HepG2 (cell line): ENCODE results near the gene FBXO39. TPM values are rescaled to one million over a fixed set of nuclear protein-coding genes. Genes with fewer than 3 reads are reported as not detected.
A peak's percentile ranks its signal among the peaks of the same experiment; 100 is the strongest.

Experiments used
- ATAC-seq: fragments of 200-7000 bp; cut with Tn5 transposase; 3 replicates; pipeline ENCODE4 v1.9.1; 2020; ENCODE audit warnings: mild to moderate bottlenecking, moderate library complexity
- BruUV-seq: library from RNA; stranded (reverse); fragments of 400-500 nt; replicated peaks from 2 replicates; lab custom pipeline; 2021; lab: Mats Ljungman, UMichigan
- CTCF ChIA-PET: fragments of 300-600 bp; formaldehyde crosslinking; extraction: SDS; loops from one replicate; lab custom pipeline; 2021; ENCODE audit warnings: low total read pairs, inconsistent platforms, low intra/inter-chr PET ratio; lab: Yijun Ruan, JAX
- POLR2A ChIA-PET: fragments of 350-600 bp; sonication (Branson Sonifier 250); formaldehyde crosslinking; loops from one replicate; lab custom pipeline; 2020; ENCODE audit warnings: antibody characterized with exemption, inconsistent platforms; lab: Yijun Ruan, JAX
- DNase-seq: peaks from one replicate; pipeline ENCODE4 v3.0.0-alpha.2; 2015; ENCODE audit warnings: low spot score
- FAIRE-seq: peaks from 3 replicates; lab custom pipeline; 2011; peaks lifted over from hg19 to GRCh38; lab: Jason Lieb, UNC
- H2AFZ ChIP-seq: one replicate; pipeline ENCODE4 v1.6.1; 2011; ENCODE audit warnings: low read length, inconsistent platforms
- H3K27ac ChIP-seq: fragments of 300-600 bp; 3 replicates; pipeline ENCODE4 v1.8.0; 2011; ENCODE audit warnings: mixed run types, mild to moderate bottlenecking, mixed read lengths, low read length, inconsistent platforms; ENCODE audit not compliant: insufficient read depth; ENCODE audit errors: extremely low read length
- H3K27me3 ChIP-seq, 2 experiments: fragments of 200-600 bp in 1 of 2; 2 replicates in 1 of 2; 3 replicates in 1 of 2; pipeline versions ENCODE4 v1.6.0 to v1.8.0; 2011; ENCODE audit warnings: low read length in 2 of 2, mild to moderate bottlenecking in 2 of 2, moderate library complexity in 2 of 2, inconsistent platforms in 1 of 2; ENCODE audit not compliant: insufficient read depth in 2 of 2, control insufficient read depth in 1 of 2
- H3K36me3 ChIP-seq, 2 experiments: fragments of 200-600 bp in 1 of 2; replicated peaks in 1 of 2; 2 replicates in 1 of 2; 3 replicates in 1 of 2; pipeline versions ENCODE4 v1.5.1 to v1.8.0; 2011; ENCODE audit warnings: low read length in 2 of 2, inconsistent platforms in 1 of 2; ENCODE audit not compliant: insufficient read depth in 2 of 2, control insufficient read depth in 1 of 2
- H3K4me1 ChIP-seq: 2 replicates; pipeline ENCODE4 v1.5.1; 2012; ENCODE audit warnings: low read length, inconsistent platforms; ENCODE audit not compliant: insufficient read depth
- H3K4me2 ChIP-seq: 2 replicates; pipeline ENCODE4 v1.6.0; 2011; ENCODE audit warnings: low read depth, low read length, inconsistent platforms
- H3K4me3 ChIP-seq, 3 experiments: fragments of 200-600 bp in 1 of 3; sonication (generic), shearing (Covaris generic) in 1 of 3; replicated peaks in 1 of 3; 2 replicates each; pipeline ENCODE4 v1.5.1; 2011 to 2016; ENCODE audit warnings: low read length in 3 of 3, inconsistent platforms in 2 of 3, low read depth in 2 of 3, mild to moderate bottlenecking in 2 of 3, control low read depth in 1 of 3, mixed read lengths in 1 of 3; ENCODE audit not compliant: insufficient read depth in 1 of 3
- H3K79me2 ChIP-seq: one replicate; pipeline ENCODE4 v1.6.1; 2011; ENCODE audit warnings: low read length, inconsistent platforms; ENCODE audit not compliant: insufficient read depth
- H3K9ac ChIP-seq: 2 replicates; pipeline ENCODE4 v1.6.0; 2011; ENCODE audit warnings: mild to moderate bottlenecking, low read depth, low read length, inconsistent platforms; ENCODE audit not compliant: insufficient read depth
- H3K9me3 ChIP-seq: 2 replicates; pipeline ENCODE4 v1.5.1; 2012; ENCODE audit warnings: mild to moderate bottlenecking, low read length
- H4K20me1 ChIP-seq: 2 replicates; pipeline ENCODE4 v1.6.0; 2011; ENCODE audit warnings: inconsistent platforms, mild to moderate bottlenecking, low read length, moderate library complexity; ENCODE audit not compliant: insufficient read depth
- AHR ChIP-seq: IDR thresholded peaks from 2 replicates; pipeline ENCODE4 v1.6.1; 2018; ENCODE audit warnings: missing genetic modification reagents, missing compliant biosample characterization
- KLF16 ChIP-seq, 2 experiments: sonication (generic) in 1 of 2; formaldehyde crosslinking in 1 of 2; IDR thresholded peaks; 2 replicates each; pipeline versions ENCODE4 v1.6.1 to v1.8.0; 2016 to 2023; ENCODE audit warnings: missing genetic modification reagents in 2 of 2, missing compliant biosample characterization in 1 of 2
- KLF6 ChIP-seq: IDR thresholded peaks from 2 replicates; pipeline ENCODE4 v1.8.0; 2016; ENCODE audit warnings: missing biosample characterization, missing genetic modification reagents
- PAF1 ChIP-seq: IDR thresholded peaks from 2 replicates; pipeline ENCODE4 v1.6.1; 2016; ENCODE audit warnings: missing genetic modification reagents, missing compliant biosample characterization
- PLRG1 ChIP-seq: fragments of 450-650 bp; conservative IDR thresholded peaks from 2 replicates; pipeline ENCODE4 v1.6.1; 2016
- SKI ChIP-seq: fragments of 450-650 bp; IDR thresholded peaks from one replicate; pipeline ENCODE4 v1.6.1; 2018; ENCODE audit warnings: mild to moderate bottlenecking; ENCODE audit not compliant: partially characterized antibody
- TRIM24 ChIP-seq: sonication (generic); formaldehyde crosslinking; IDR thresholded peaks from 2 replicates; pipeline ENCODE4 v1.8.0; 2022; ENCODE audit warnings: mild to moderate bottlenecking, missing genetic modification reagents
- ZBTB7B ChIP-seq: sonication (generic); formaldehyde crosslinking; IDR thresholded peaks from 2 replicates; pipeline ENCODE4 v1.4.0; 2020; ENCODE audit warnings: missing genetic modification reagents
- ZFYVE20 ChIP-seq: sonication (generic); formaldehyde crosslinking; IDR thresholded peaks from 2 replicates; pipeline ENCODE4 v1.8.0; 2023; ENCODE audit warnings: low read depth, mild to moderate bottlenecking, moderate library complexity, missing genetic modification reagents, borderline replicate concordance
- ZKSCAN5 ChIP-seq: sonication (generic); formaldehyde crosslinking; IDR thresholded peaks from 2 replicates; pipeline ENCODE4 v1.5.1; 2020; ENCODE audit warnings: mild to moderate bottlenecking, missing genetic modification reagents
- ZNF333 ChIP-seq: sonication (generic); formaldehyde crosslinking; IDR thresholded peaks from 2 replicates; pipeline ENCODE4 v1.4.0; 2020; ENCODE audit warnings: mild to moderate bottlenecking, missing genetic modification reagents, borderline replicate concordance
- ZNF556 ChIP-seq: sonication (generic); formaldehyde crosslinking; IDR thresholded peaks from 2 replicates; pipeline ENCODE4 v1.4.0; 2020; ENCODE audit warnings: mild to moderate bottlenecking, missing genetic modification reagents, borderline replicate concordance
- ZNF792 ChIP-seq: IDR thresholded peaks from 2 replicates; pipeline ENCODE4 v1.6.1; 2016
- WGBS: methylation state at CpG from one replicate; pipeline ENCODE4 v1.1.6; 2017; ENCODE audit warnings: low lambda C conversion rate; 5-methylcytosine and 5-hydroxymethylcytosine counted together
- in situ Hi-C: cut with HindIII; loops from 2 replicates; pipeline ENCODE4 v1.10.0; 2017; ENCODE audit warnings: low pct_unique_long_range_greater_than_20kb; ENCODE audit not compliant: extremely low pct_ligation_motif_present
- intact Hi-C: fragments of 100-400 bp; cut with micrococcal nuclease; formaldehyde crosslinking; loops from one replicate; pipeline ENCODE4 v1.10.0; 2022; ENCODE audit not compliant: unreplicated experiment
- polyA plus RNA-seq, 8 experiments: library from polyadenylated mRNA; depleted of rRNA in 3 of 8; stranded (reverse) in 7 of 8; unstranded in 1 of 8; fragments of >200 nt; fragmentation: Illumina TruSeq in 4 of 8; extraction: Trizol in 4 of 8; gene quantifications; 2 replicates each; pipeline versions ENCODE4 v1.2.1 to v1.2.3, GENCODE V29; 2011 to 2016; ENCODE audit warnings: low read depth in 4 of 8, missing spikeins in 1 of 8, mixed read lengths in 1 of 8; ENCODE audit not compliant: insufficient read depth in 1 of 8
- total RNA-seq, 5 experiments: library from RNA; depleted of rRNA; stranded (reverse); fragments of >200 nt; fragmentation: Illumina TruSeq; extraction: Trizol; gene quantifications; 2 replicates each; pipeline ENCODE4 v1.2.3, GENCODE V29; 2016; ENCODE audit warnings: low read depth in 1 of 5
- TF ChIP-seq, protein P1 (sequence below): sonication (generic); formaldehyde crosslinking; IDR thresholded peaks from 2 replicates; pipeline ENCODE4 v1.9.0; 2021; ENCODE audit warnings: missing genetic modification reagents, mild to moderate bottlenecking, borderline replicate concordance
- TF ChIP-seq, protein P2 (sequence below): sonication (generic); formaldehyde crosslinking; IDR thresholded peaks from 2 replicates; pipeline ENCODE4 v1.5.1; 2020; ENCODE audit warnings: missing genetic modification reagents, mild to moderate bottlenecking, borderline replicate concordance
- TF ChIP-seq, protein P3 (sequence below): fragments of 450-650 bp; IDR thresholded peaks from 2 replicates; pipeline ENCODE4 v1.6.1; 2017
- TF ChIP-seq, protein P4 (sequence below): IDR thresholded peaks from 2 replicates; pipeline ENCODE4 v1.6.1; 2012; ENCODE audit warnings: low read length, improper control_type of control experiment

Gene FBXO39
- total and polyA plus RNA-seq, 2 of the 13 experiments (the other 11 are each of a cell fraction or from before 2014, with no cell fraction given): 0.09 TPM; not detected in 1

DNA sequence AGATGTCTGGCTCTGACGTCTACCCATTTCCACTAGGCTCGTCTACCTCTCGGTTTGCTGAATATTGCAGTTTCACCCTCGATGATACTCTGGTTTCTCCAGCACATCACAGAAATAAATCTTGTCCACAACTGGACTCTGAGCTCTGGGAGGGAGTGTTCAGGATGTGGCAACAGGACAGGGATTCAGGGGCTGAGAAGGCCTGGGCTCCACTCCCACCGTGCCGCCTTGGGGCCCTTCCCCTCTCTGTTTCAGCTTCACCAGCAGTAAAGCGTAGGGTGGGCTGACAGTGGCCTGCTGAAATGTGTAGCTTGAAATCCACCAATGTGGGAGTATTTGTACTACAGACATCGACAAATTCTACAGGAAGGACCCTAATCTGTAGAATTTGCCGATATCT, 35.5 kb downstream of the FBXO39 start:
- 15% methylated on average over 9 of the region's 9 CpGs for WGBS
- Histone ChIP-seq H3K36me3 (no peaks in the 10 kb centered on the region), H3K9me3 (no peaks in the 10 kb centered on the region), H3K4me3 (peak overlapping the region in 1 of 3 experiments; percentile 42; a peak in 2 of 6 replicates), H3K27me3 (no peaks in the 10 kb centered on the region), H3K27ac (no peak overlapping the region), H2AFZ (no peak overlapping the region), H3K4me1 (peaks cover 19% of the 10 kb centered on the region), H4K20me1 (no peaks in the 10 kb centered on the region), H3K79me2 (no peaks in the 10 kb centered on the region), H3K9ac (peak overlapping the region; percentile 38), H3K4me2 (peak overlapping the region; percentile 80)
- ATAC-seq (peak; percentile 86), FAIRE-seq (peak; percentile 21), DNase-seq (peak; percentile 16)
- in situ Hi-C loops (no loop called here), intact Hi-C loops (no loop called here)
- BruUV-seq: no TSS peak
- POLR2A ChIA-PET: interaction anchor here (1.0 to 2.0 kb wide), 2 partner anchors 10 to 15 kb away, joined by 3 to 9 read pairs; no protein-coding TSS in a partner anchor
- CTCF ChIA-PET: no interaction called here
- 0 out of 2 replicates have a peak, but pooled peaks have one; percentile 21 for TF ChIP-seq ZBTB7B (CRISPR knock-in tag)
- TF ChIP-seq, protein P1, sequence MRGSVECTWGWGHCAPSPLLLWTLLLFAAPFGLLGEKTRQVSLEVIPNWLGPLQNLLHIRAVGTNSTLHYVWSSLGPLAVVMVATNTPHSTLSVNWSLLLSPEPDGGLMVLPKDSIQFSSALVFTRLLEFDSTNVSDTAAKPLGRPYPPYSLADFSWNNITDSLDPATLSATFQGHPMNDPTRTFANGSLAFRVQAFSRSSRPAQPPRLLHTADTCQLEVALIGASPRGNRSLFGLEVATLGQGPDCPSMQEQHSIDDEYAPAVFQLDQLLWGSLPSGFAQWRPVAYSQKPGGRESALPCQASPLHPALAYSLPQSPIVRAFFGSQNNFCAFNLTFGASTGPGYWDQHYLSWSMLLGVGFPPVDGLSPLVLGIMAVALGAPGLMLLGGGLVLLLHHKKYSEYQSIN: no peak
- TF ChIP-seq, protein P2, sequence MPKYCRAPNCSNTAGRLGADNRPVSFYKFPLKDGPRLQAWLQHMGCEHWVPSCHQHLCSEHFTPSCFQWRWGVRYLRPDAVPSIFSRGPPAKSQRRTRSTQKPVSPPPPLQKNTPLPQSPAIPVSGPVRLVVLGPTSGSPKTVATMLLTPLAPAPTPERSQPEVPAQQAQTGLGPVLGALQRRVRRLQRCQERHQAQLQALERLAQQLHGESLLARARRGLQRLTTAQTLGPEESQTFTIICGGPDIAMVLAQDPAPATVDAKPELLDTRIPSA (CRISPR knock-in tag): no peak
- no peak for TF ChIP-seq ZNF792
- no peak for TF ChIP-seq ZNF333 (CRISPR knock-in tag)
- TF ChIP-seq KLF16 (CRISPR knock-in tag; IDR thresholded peaks at IDR 0.05): no peak
- TF ChIP-seq PAF1 (CRISPR knock-in tag): no peak
- no peak for TF ChIP-seq PLRG1
- no peak for TF ChIP-seq ZKSCAN5
- TF ChIP-seq, protein P3, sequence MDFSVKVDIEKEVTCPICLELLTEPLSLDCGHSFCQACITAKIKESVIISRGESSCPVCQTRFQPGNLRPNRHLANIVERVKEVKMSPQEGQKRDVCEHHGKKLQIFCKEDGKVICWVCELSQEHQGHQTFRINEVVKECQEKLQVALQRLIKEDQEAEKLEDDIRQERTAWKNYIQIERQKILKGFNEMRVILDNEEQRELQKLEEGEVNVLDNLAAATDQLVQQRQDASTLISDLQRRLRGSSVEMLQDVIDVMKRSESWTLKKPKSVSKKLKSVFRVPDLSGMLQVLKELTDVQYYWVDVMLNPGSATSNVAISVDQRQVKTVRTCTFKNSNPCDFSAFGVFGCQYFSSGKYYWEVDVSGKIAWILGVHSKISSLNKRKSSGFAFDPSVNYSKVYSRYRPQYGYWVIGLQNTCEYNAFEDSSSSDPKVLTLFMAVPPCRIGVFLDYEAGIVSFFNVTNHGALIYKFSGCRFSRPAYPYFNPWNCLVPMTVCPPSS: no peak
- TF ChIP-seq KLF6 (CRISPR knock-in tag): no peak
- TF ChIP-seq, protein P4, sequence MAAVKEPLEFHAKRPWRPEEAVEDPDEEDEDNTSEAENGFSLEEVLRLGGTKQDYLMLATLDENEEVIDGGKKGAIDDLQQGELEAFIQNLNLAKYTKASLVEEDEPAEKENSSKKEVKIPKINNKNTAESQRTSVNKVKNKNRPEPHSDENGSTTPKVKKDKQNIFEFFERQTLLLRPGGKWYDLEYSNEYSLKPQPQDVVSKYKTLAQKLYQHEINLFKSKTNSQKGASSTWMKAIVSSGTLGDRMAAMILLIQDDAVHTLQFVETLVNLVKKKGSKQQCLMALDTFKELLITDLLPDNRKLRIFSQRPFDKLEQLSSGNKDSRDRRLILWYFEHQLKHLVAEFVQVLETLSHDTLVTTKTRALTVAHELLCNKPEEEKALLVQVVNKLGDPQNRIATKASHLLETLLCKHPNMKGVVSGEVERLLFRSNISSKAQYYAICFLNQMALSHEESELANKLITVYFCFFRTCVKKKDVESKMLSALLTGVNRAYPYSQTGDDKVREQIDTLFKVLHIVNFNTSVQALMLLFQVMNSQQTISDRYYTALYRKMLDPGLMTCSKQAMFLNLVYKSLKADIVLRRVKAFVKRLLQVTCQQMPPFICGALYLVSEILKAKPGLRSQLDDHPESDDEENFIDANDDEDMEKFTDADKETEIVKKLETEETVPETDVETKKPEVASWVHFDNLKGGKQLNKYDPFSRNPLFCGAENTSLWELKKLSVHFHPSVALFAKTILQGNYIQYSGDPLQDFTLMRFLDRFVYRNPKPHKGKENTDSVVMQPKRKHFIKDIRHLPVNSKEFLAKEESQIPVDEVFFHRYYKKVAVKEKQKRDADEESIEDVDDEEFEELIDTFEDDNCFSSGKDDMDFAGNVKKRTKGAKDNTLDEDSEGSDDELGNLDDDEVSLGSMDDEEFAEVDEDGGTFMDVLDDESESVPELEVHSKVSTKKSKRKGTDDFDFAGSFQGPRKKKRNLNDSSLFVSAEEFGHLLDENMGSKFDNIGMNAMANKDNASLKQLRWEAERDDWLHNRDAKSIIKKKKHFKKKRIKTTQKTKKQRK: no peak
- no peak for TF ChIP-seq ZFYVE20
- no peak for TF ChIP-seq AHR (CRISPR knock-in tag)
- TF ChIP-seq TRIM24 (CRISPR knock-in tag): no peak
- no peak for TF ChIP-seq ZNF556 (CRISPR knock-in tag)
- TF ChIP-seq SKI: no peak
